Retinal pigment epithelial cell (primary cell): ENCODE results near the gene CDH26.

ENCODE experiments used
- DNase-seq: peaks from one replicate; pipeline ENCODE4 v3.0.0-alpha.2; 2010; ENCODE audit warnings: low read depth
- H3K4me3 ChIP-seq: 2 replicates; pipeline ENCODE4 v1.5.1; 2011; ENCODE audit warnings: mild to moderate bottlenecking, low read length, control low read depth, moderate library complexity
- CTCF ChIP-seq: conservative IDR thresholded peaks from 2 replicates; pipeline ENCODE4 v1.5.1; 2011; ENCODE audit warnings: low read depth, low read length, control low read depth, inconsistent platforms

Gene CDH26

GRCh38 chr20:60057123-60057865 is 99.1 kb downstream of the CDH26 start:
- no peak for DNase-seq
- no peak overlapping the region for H3K4me3 ChIP-seq
- peak; percentile 88 for TF ChIP-seq CTCF

- DNase-seq, result peak; percentile 74
- no peak overlapping the region for H3K4me3 ChIP-seq
Observed at GRCh38 chr20:60057866-60058807, 99.9 kb downstream of the CDH26 start.

GRCh38 chr20:60058879-60059278 is 100.7 kb downstream of the CDH26 start:
- H3K4me3 ChIP-seq, result no peak overlapping the region
- no peak for DNase-seq
- no peak for TF ChIP-seq CTCF

More at GRCh38 chr20:60057866-60058807, 99.9 kb downstream of the CDH26 start:
- no peak for TF ChIP-seq CTCF

- TF ChIP-seq CTCF, result no peak
- DNase-seq, result no peak
- H3K4me3 ChIP-seq, result no peak overlapping the region
Observed at GRCh38 chr20:60060006-60060557, 101.9 kb downstream of the CDH26 start.

GRCh38 chr20:60060593-60060992 is 102.4 kb downstream of the CDH26 start:
- no peak for TF ChIP-seq CTCF
- H3K4me3 ChIP-seq, result no peak overlapping the region
- no peak for DNase-seq

- peak; percentile 38 for DNase-seq
- H3K4me3 ChIP-seq, result peak overlapping the region; percentile 10
- TF ChIP-seq CTCF, result peak; percentile 6
Observed at GRCh38 chr20:60062431-60063047, 104.3 kb downstream of the CDH26 start.
